ENCODE data around the gene ANKRD9.

ANKRD9 gene

DNA sequence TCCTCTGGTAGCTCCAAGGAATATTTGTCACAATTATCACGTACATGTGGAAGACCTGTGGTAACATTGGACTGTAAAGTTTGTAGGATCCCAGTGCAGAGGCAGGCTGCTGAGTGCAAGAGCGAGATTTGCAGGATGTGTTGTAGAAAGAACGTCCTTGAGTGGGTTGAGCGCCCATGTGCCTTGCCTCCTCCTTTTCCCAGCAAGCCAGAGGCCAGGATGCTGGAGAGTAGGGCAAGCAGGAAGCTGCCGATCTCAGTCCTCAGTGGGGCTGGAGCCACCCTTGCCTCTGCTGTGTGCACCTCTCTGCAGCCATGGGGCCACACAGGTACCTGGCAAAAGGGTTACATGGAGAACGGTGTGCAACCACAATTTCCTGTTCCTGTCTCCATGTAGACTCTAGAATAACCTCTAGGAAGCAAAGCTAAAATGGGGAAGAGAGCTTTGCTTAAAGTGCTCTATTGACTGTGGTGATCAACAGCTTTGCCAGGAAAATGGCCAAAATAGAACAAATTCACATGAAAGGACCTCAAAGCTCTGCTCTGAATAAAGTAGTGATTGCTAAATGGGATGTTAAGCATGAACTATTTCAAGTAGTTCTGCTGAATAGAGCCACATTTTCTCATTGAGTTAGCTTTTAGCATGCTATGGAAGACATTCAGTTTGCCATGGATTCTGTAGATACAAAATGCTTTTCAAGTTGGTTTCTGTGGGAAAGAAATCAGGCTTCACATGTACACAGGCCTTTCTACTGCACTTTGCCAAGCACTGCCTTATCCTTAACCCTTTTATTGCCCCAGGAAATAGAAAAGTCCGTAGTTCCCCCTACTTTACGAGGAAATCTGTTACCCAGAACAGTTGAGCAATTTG, 37.4 kb downstream of the ANKRD9 start:
- DNase-seq, result no peak

DNA sequence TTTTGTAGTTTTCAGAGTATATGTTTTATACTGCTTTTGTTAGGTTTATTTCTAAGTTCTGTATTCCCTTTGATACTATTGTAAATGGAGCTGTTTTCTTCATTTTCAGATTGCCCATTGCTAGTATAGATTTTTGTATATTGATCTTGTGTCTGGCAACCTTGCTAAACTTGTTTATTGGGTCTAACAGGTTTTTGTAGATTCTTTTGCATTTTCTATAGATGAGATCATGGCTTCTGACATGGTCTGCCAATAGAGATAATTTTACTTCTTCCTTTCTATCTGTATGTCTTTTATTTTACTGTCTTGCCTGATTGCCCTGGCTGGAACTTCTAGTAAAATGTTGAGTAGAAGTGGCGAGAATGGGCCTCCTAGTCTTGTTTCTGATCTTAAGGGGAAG, 40.3 kb downstream of the ANKRD9 start:
- DNase-seq, result no peak

DNA sequence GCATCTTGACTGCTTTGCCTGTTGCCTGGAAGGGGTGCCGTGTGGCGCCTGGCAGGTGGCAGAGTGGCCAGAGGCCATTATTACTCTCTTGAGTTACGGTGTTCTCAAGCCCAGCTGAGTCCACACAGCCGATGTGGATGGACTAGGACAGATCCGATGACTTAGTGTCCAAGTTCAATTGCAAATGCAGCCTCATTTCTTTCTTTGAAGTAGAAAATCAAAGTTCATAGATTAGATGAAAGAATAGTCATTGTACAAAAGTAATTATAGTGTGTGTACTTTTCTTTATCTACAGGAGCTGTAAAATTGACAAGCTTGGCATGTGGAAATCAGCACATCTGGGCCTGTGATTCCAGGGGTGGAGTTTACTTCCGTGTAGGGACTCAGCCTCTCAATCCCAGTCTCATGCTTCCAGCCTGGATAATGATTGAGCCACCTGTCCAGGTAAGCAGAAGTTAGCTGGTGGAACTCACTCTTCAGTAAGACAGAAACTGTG, 44.7 kb downstream of the ANKRD9 start:
- no peak for DNase-seq

DNA sequence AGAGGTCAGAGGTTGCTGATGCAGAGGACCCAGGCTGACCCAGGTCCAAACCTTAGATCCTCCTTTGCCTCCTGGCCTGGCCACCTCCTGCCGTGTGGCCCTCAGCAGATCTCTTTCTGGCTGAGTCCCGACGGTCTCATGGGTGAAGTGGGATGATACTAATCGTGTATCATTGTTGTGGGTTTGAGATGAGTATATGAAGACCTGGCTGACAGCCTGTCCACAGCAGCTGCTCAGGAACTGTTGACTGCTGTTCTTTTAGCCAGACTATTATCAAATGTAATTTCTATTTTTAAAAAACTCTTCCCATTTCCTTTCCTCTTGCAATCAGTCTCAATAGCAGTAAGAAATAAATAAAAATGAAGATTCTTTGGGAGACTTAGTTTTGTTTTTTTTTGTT, 45.6 kb downstream of the ANKRD9 start:
- no peak for DNase-seq

DNA sequence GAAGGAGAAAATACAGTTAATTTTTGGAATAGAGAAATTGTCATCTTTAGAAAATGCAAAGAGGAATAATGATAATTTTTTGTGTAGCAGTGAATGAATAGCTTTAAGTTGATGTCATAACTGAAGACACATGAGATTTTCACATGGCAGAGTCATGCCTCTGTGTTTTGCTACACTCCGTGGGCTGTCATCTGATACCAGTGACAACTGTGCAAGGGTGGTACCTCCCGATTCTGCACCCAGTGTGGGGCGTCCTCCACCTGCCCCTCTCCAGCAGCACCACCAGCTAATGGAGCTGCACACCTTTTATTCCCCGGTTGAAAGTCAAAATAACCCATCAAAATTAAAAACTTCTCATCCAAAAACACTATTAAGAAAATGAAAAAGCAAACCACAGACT, 47.2 kb downstream of the ANKRD9 start:
- DNase-seq, result no peak

DNA sequence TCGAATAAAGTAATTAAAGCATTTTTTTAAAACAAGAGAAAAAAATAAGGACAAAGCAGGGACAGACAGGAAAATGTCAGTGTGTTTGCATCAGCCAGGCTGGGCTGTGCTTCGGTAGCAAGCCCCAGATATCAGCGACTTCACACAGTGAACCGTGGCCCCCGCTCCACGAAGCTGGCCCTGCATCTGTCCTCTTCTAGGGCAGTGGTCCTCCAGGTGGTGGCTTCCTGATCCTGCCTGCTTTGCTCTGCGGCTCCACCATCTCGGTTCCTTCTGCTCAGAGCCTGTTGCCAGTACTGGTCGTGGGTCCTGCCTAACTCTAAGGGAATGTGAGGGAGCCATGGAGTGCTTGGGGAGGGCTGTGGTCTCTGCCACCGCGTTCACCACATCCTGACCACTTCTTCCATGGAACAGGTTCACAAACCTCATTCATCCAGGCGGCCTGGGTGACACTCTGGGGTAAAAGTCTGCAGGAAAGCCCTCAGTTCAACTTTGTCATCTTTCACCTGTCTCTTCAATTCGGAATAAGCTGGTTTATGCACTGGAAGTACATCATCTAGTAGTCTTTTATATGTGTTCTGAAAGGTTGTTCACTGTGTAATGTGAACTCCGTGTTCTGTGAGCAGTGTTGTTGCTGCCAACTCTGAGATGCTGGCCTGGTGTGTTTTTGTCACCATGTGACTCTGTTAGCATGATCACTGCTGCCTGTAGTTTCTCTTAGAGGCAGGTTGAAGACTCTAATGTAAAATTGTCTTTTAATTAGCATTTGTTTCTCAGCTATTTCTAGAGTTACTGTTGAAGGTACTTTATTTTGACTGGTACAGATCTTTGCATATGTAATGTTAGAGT, 47.9 kb downstream of the ANKRD9 start:
- no peak for DNase-seq

DNA sequence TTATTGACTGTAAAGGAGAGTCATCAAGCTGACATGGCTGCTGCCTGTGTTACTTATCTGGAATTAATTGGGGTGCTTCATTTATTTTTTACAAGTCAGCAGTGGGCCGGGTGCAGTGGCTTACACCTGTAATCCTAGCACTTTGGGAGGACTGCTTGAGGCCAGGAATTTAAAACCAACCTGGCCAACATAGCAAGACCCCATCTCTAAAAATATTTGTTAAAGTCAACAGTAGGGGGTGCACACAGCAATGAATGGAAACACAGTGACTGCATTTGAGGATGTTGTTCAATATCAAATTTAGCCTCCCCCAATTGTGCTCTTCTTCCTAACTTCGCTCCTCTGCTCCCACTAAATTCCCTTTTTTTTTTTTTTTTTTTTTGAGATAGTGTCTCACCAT, 52.1 kb downstream of the ANKRD9 start:
- no peak for DNase-seq

DNA sequence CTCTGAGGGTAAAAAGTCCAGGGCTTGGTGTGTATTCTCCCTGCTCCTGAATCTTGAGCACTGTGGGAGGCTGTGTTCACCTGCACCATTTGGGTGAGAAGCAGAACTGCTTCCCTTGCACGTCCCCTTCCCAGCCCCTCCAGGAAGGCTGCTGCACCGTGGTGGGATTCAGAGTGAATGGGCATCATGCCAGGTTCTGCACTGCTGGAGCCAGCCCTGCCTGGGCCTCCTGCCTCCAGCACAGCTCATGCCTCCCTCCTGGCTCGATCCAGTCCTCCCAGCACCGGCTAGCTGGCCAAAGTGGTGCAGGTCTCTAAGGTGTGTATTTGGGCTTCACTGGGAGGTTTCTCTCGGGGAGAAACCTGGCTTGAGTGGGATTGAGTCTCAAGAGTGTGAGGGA, 54.9 kb downstream of the ANKRD9 start:
- DNase-seq, result no peak

DNA sequence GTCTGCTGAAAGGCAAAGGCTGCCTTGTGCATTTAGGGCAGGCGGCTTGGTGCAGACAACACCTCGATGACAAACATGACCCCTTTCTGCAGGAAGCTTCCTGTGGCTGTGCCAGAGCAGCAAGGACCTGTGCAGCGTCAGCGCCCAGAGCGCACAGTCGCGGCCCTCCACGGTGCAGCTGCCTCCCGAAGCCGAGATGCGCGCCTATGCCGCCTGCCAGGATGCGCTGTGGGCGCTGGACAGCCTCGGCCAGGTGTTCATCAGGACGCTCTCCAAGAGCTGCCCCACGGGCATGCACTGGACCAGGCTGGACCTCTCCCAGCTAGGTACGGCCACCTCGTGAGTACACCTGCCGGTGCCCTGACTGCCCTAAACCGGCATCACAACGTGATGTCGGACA, 57.3 kb downstream of the ANKRD9 start:
- no peak for DNase-seq
